Ectodermal cell (in vitro differentiated cells): ENCODE results near the gene CPED1.

Experiments
- H3K27ac ChIP-seq: 2 replicates; pipeline ENCODE4 v1.7.0; 2013; ENCODE audit warnings: mild to moderate bottlenecking, low read depth, low read length; ENCODE audit not compliant: insufficient read depth, poor library complexity, severe bottlenecking
- H3K27me3 ChIP-seq: 2 replicates; pipeline ENCODE4 v1.7.0; 2013; ENCODE audit warnings: mild to moderate bottlenecking, low read length; ENCODE audit not compliant: insufficient read depth, control insufficient read depth, poor library complexity, severe bottlenecking
- H3K36me3 ChIP-seq: one replicate; pipeline ENCODE4 v1.7.0; 2013; ENCODE audit warnings: low read length; ENCODE audit not compliant: control insufficient read depth, insufficient read depth
- H3K4me1 ChIP-seq: one replicate; pipeline ENCODE4 v1.7.0; 2013; ENCODE audit warnings: low read length; ENCODE audit not compliant: control insufficient read depth, insufficient read depth
- H3K4me3 ChIP-seq: 2 replicates; pipeline ENCODE4 v1.7.0; 2013; ENCODE audit warnings: low read depth, low read length, control low read depth; ENCODE audit not compliant: insufficient read depth
- H3K9me3 ChIP-seq: 2 replicates; pipeline ENCODE4 v1.7.0; 2013; ENCODE audit warnings: mild to moderate bottlenecking, low read length, moderate library complexity; ENCODE audit not compliant: control insufficient read depth
- WGBS, 2 experiments: methylation state at CpG; one replicate each; pipeline ENCODE4 v1.1.7; 2013; ENCODE audit warnings: missing lambda C conversion rate in 2 of 2; 5-methylcytosine and 5-hydroxymethylcytosine counted together

CPED1 gene

GRCh38 chr7:121186746-121187145, 198.2 kb downstream of the CPED1 start:
- Histone ChIP-seq H3K4me1 (no peaks in the 10 kb centered on the region), H3K27ac (no peak overlapping the region), H3K4me3 (no peak overlapping the region), H3K36me3 (no peaks in the 10 kb centered on the region), H3K27me3 (no peaks in the 10 kb centered on the region), H3K9me3 (no peaks in the 10 kb centered on the region)
- WGBS, 2 experiments = 82 to 100% methylated on average over 1 of the region's 1 CpG

GRCh38 chr7:121187222-121187621, 198.7 kb downstream of the CPED1 start:
- Histone ChIP-seq H3K9me3 (no peaks in the 10 kb centered on the region), H3K4me3 (no peak overlapping the region), H3K27ac (no peak overlapping the region), H3K4me1 (no peaks in the 10 kb centered on the region), H3K36me3 (no peaks in the 10 kb centered on the region), H3K27me3 (no peaks in the 10 kb centered on the region)
- WGBS, 2 experiments = 86 to 94% methylated on average over 3 of the region's 3 CpGs

GRCh38 chr7:121187676-121188075, 199.2 kb downstream of the CPED1 start:
- Histone ChIP-seq H3K27me3 (no peaks in the 10 kb centered on the region), H3K9me3 (no peaks in the 10 kb centered on the region), H3K4me3 (no peak overlapping the region), H3K27ac (no peak overlapping the region), H3K36me3 (no peaks in the 10 kb centered on the region), H3K4me1 (no peaks in the 10 kb centered on the region)

GRCh38 chr7:121192834-121193233, 204.3 kb downstream of the CPED1 start:
- Histone ChIP-seq H3K27ac (no peak overlapping the region), H3K4me3 (no peak overlapping the region), H3K4me1 (no peaks in the 10 kb centered on the region), H3K27me3 (no peaks in the 10 kb centered on the region), H3K36me3 (no peaks in the 10 kb centered on the region), H3K9me3 (no peaks in the 10 kb centered on the region)
- WGBS, 2 experiments = 92 to 96% methylated on average over 3 of the region's 3 CpGs

GRCh38 chr7:121195010-121195409, 206.5 kb downstream of the CPED1 start:
- H3K9me3 ChIP-seq = no peaks in the 10 kb centered on the region
- H3K27ac ChIP-seq = no peak overlapping the region
- H3K4me3 ChIP-seq = no peak overlapping the region
- no peaks in the 10 kb centered on the region for H3K36me3 ChIP-seq
- no peaks in the 10 kb centered on the region for H3K27me3 ChIP-seq
- no peaks in the 10 kb centered on the region for H3K4me1 ChIP-seq

- Histone ChIP-seq H3K36me3 (no peaks in the 10 kb centered on the region), H3K27me3 (no peaks in the 10 kb centered on the region), H3K4me1 (no peaks in the 10 kb centered on the region), H3K9me3 (no peaks in the 10 kb centered on the region), H3K4me3 (no peak overlapping the region), H3K27ac (no peak overlapping the region)
- 98 to 99% methylated on average over 3 of the region's 3 CpGs for WGBS, 2 experiments
These were observed 207.4 kb downstream of the CPED1 start for GRCh38 chr7:121195874-121196273.

GRCh38 chr7:121196286-121196685, 207.8 kb downstream of the CPED1 start:
- no peaks in the 10 kb centered on the region for H3K27me3 ChIP-seq
- H3K27ac ChIP-seq = no peak overlapping the region
- no peak overlapping the region for H3K4me3 ChIP-seq
- no peaks in the 10 kb centered on the region for H3K36me3 ChIP-seq
- no peaks in the 10 kb centered on the region for H3K4me1 ChIP-seq
- H3K9me3 ChIP-seq = no peaks in the 10 kb centered on the region

GRCh38 chr7:121197455-121197854, 208.9 kb downstream of the CPED1 start:
- Histone ChIP-seq H3K36me3 (no peaks in the 10 kb centered on the region), H3K4me1 (no peaks in the 10 kb centered on the region), H3K4me3 (no peak overlapping the region), H3K27ac (no peak overlapping the region), H3K9me3 (no peaks in the 10 kb centered on the region), H3K27me3 (no peaks in the 10 kb centered on the region)
- 90 to 92% methylated on average over 3 of the region's 3 CpGs for WGBS, 2 experiments

- no peaks in the 10 kb centered on the region for H3K27me3 ChIP-seq
- H3K36me3 ChIP-seq = no peaks in the 10 kb centered on the region
- H3K4me3 ChIP-seq = no peak overlapping the region
- WGBS, 2 experiments = 90 to 94% methylated on average over 6 of the region's 6 CpGs
- no peaks in the 10 kb centered on the region for H3K9me3 ChIP-seq
- no peaks in the 10 kb centered on the region for H3K4me1 ChIP-seq
- no peak overlapping the region for H3K27ac ChIP-seq
These were observed 210.0 kb downstream of the CPED1 start for GRCh38 chr7:121198502-121198901.

GRCh38 chr7:121202125-121202524, 213.6 kb downstream of the CPED1 start:
- Histone ChIP-seq H3K4me3 (no peak overlapping the region), H3K9me3 (no peaks in the 10 kb centered on the region), H3K36me3 (no peaks in the 10 kb centered on the region), H3K4me1 (no peaks in the 10 kb centered on the region), H3K27me3 (no peaks in the 10 kb centered on the region), H3K27ac (no peak overlapping the region)
- WGBS, 2 experiments = 91 to 96% methylated on average over 2 of the region's 2 CpGs

- H3K27ac ChIP-seq = no peak overlapping the region
- no peaks in the 10 kb centered on the region for H3K36me3 ChIP-seq
- no peaks in the 10 kb centered on the region for H3K9me3 ChIP-seq
- no peak overlapping the region for H3K4me3 ChIP-seq
- no peaks in the 10 kb centered on the region for H3K4me1 ChIP-seq
- no peaks in the 10 kb centered on the region for H3K27me3 ChIP-seq
- 88 to 92% methylated on average over 2 of the region's 2 CpGs for WGBS, 2 experiments
These were observed 214.3 kb downstream of the CPED1 start for GRCh38 chr7:121202834-121203233.
